Pancreas (tissue), 10 donors: ENCODE data around the gene CENPF. TPM values are rescaled to one million over a fixed set of nuclear protein-coding genes. Genes with fewer than 3 reads are reported as not detected.
"Not testable (repeated sequence)": the region's sequence is repeated elsewhere in the genome, so short reads cannot be mapped to it uniquely, and the experiment has no call there.

Source experiments
- ATAC-seq, 4 donors: fragments of 200-7000 bp; cut with Tn5 transposase; one replicate each; pipeline versions ENCODE4 v1.8.0 to v1.9.1; 2020; ENCODE audit warnings: mild to moderate bottlenecking in 4 of 4, moderate library complexity in 4 of 4
- DNase-seq, 6 donors: peaks; one replicate each; pipeline ENCODE4 v3.0.0-alpha.2; 2020
- FAIRE-seq: peaks from 2 replicates; lab custom pipeline; 2012; peaks lifted over from hg19 to GRCh38; lab: Jason Lieb, UNC
- H3K27ac ChIP-seq, 4 donors: fragments of 200-600 bp; sonication (generic); 1 replicate in 3 of 4; 2 replicates in 1 of 4; pipeline versions ENCODE4 v1.5.0 to v1.8.0; 2020
- H3K27me3 ChIP-seq, 4 donors: fragments of 200-600 bp; one replicate each; pipeline ENCODE4 v1.8.0; 2021
- H3K36me3 ChIP-seq, 3 donors: fragments of 200-600 bp; sonication (generic) in 1 of 3; one replicate each; pipeline versions ENCODE4 v1.5.0 to v1.8.0; 2020 to 2021
- H3K4me1 ChIP-seq, 3 donors: fragments of 200-600 bp; one replicate each; pipeline ENCODE4 v1.8.0; 2021
- H3K4me3 ChIP-seq, 4 donors: fragments of 200-600 bp; sonication (generic) in 2 of 4; one replicate each; pipeline versions ENCODE4 v1.5.0 to v1.8.0; 2020 to 2021
- H3K9me3 ChIP-seq, 4 donors: fragments of 200-600 bp; one replicate each; pipeline ENCODE4 v1.8.0; 2021
- CTCF ChIP-seq, 4 donors: fragments of 200-600 bp; sonication (generic) in 3 of 4; IDR thresholded peaks; one replicate each; pipeline versions ENCODE4 v1.5.0 to v1.8.0; 2021; ENCODE audit warnings: antibody characterized with exemption in 4 of 4
- WGBS, 2 donors: extraction: QIAGEN DNeasy Blood & Tissue Kit; methylation state at CpG; one replicate each; pipeline ENCODE4 v1.1.7; 2013; 5-methylcytosine and 5-hydroxymethylcytosine counted together
- intact Hi-C, 3 donors: fragments of 100-400 bp; cut with DNase I; formaldehyde crosslinking; loops; one replicate each; pipeline versions ENCODE4 v1.11.1 to v1.14.2; 2022
- polyA plus RNA-seq, 2 donors: library from polyadenylated mRNA; stranded (reverse); fragments of 200-250 nt; gene quantifications; one replicate each; pipeline ENCODE4 v1.2.3, GENCODE V29; 2013
- total RNA-seq, 6 donors: library from RNA; stranded (reverse); fragmentation: NEBNext Ultra II Directional in 4 of 6; extraction: Animal tissue kit (Norgen Biotek cat#: 25700) in 4 of 6; gene quantifications; one replicate each; pipeline versions ENCODE4 v1.2.1 to v1.2.4, GENCODE V29; 2021 to 2023
- donor health status: healthy with polysubstance abuse.
- donor health status: DM: no; HTN: no; CAD: no; lungs with moderate emphysema.
- donor health status: DM: no; HTN: no; CAD: no.
- donor health status: control.
- donor health status: control.
- donor health status: Bipolar disorder and iron deficiency.
- donor health status: DM: yes; HTN: yes; CAD: no.
- donor health status: DM: no; HTN: no; CAD: no.
- donor health status: DM: no; HTN: no; CAD: no.
- donor health status: DM: yes; HTN: yes; CAD: no.

CENPF gene
- total and polyA plus RNA-seq, 8 donors: 0.05 to 2.0 (median 0.30) TPM

DNA sequence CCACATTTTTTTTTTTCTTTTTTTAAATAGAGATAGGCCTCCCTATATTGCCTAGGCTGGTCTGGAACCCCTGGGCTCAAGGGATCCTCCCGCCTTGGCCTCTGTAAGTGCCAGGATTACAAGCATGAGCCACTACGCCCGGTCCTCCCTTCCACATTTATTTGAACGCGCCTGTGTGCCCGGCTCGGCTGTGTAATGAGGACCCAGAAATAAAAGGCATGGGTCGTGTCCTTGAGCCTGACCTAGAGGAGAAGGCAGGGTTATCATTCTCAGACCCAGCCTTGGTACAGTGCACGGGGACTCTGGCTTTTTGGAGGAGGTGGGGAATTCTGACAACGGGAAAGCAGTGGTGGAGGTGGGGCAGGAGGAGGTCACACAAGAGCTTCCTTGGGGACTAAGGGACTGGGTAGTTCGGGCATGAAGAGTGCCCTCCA, 841 bp downstream of the CENPF start:
- H3K27me3 ChIP-seq: no peaks in the 10 kb centered on the region
- no peak overlapping the region for H3K27ac ChIP-seq
- no peak for DNase-seq
- no peak for FAIRE-seq
- 0 to 1% methylated on average over 11 of the region's 11 CpGs for WGBS, 2 donors
- no peaks in the 10 kb centered on the region for H3K9me3 ChIP-seq
- peak overlapping the region in 2 of 4 donors; percentile 55 to 71 for H3K4me3 ChIP-seq
- intact Hi-C loops: no loop called here
- no peaks in the 10 kb centered on the region for H3K36me3 ChIP-seq
- no peak for TF ChIP-seq CTCF (IDR thresholded peaks at IDR 0.05)
- H3K4me1 ChIP-seq: no peaks in the 10 kb centered on the region
- ATAC-seq: no peak

DNA sequence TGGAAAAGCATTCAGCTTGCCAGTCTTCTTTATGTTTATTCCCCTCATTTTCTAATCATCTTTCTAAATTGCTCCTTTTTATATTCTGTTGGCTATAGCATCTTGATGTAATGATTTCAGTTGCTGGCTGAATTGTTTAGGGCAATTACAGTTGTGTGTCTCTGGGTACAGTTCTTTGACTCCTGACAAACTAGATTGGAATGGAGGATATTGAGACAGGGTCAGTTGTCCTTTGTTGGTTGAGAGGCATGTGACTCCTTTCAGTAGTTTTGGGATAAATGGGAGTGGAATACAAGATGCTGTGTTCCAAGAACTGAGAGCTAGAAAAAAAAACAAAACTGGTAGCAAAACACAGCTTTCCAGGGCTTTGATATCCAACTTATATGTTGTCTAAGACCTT, 1.5 kb downstream of the CENPF start:
- Histone ChIP-seq H3K27ac (no peak overlapping the region), H3K9me3 (no peaks in the 10 kb centered on the region), H3K4me3 (no peak overlapping the region), H3K27me3 (no peaks in the 10 kb centered on the region), H3K36me3 (no peaks in the 10 kb centered on the region), H3K4me1 (no peaks in the 10 kb centered on the region)
- no peak for DNase-seq
- no peak for TF ChIP-seq CTCF (IDR thresholded peaks at IDR 0.05)
- ATAC-seq: no peak
- FAIRE-seq: no peak
- intact Hi-C loops: no loop called here

DNA sequence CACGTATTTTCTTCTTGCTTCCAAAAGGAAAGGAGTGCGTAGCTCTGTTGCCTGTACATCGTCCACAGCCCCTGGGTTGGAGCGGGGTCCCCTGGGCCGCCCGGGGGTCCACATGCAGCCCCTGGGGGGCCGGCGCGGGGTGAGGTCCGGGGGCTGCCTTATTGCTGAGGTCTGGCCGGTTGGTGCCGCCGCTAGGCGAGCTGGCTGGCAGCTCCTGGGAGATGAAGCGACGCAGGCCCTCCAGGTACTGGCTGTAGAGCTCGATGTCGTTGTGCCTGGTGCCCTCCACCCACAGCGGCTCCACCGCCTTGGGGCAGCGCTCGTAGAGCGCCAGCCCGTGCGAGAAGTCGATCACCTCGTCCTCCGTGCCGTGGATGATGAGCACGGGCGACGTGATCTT, 2.5 kb downstream of the CENPF start:
- H3K9me3 ChIP-seq, H3K4me1 ChIP-seq, H3K36me3 ChIP-seq, intact Hi-C loops, ATAC-seq, FAIRE-seq, H3K27ac ChIP-seq, H3K27me3 ChIP-seq, H3K4me3 ChIP-seq: not testable (repeated sequence)
- 92 to 97% methylated on average over 32 of the region's 32 CpGs for whole genome bisulfite sequencing, 2 donors
- DNase-seq: peak in 1 of 6 donors; percentile 54

DNA sequence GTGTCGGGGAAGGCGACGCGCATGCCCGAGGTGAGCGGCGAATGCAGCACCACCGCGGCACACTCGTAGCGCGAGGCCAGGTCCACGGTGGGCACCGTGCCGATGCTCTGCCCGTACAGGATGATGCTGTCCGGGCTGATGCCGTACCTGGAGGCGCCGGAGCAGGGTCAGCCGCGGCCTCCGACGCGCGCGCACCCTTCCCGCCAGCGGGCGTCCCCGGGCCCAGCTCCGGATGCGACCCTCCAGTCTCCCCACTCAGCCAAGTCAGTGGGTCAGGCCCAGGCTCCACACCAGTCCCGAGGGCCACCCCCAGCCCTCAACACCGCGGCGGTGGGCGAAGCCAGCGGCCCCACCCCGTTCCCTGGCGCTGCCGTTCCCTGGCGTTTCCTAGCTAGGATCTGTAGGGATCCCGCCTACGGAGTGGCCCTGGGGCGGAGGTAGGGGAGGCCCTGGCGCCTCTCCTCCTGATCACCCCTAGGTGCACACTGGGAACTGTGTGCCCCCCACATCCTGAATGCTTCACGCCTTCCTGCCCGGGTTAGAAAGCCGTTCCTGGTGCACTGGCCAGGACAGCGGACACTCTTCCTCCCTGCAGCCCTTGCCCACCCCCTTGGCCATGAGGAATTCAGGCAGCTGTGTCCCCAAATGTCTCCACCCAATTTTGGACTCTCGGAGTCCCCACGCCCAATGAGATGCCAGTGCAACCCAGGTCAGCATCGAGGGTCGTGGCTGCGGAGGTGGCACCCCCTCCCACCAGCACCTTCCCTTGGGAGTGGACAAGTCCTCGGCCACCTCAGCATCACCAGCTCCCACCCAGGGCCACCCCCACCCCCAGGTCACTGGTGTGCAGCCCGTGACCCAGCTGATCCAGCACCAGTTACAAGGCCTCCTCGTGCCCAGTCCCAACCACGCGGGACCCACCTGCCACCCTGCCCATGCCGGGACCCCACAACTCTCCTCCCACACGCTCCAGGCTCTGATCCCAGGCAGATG, 3.2 kb downstream of the CENPF start:
- H3K4me3 ChIP-seq, H3K27ac ChIP-seq, H3K36me3 ChIP-seq, ATAC-seq, H3K9me3 ChIP-seq, H3K4me1 ChIP-seq, FAIRE-seq, intact Hi-C loops, H3K27me3 ChIP-seq: not testable (repeated sequence)
- 95 to 97% methylated on average over 45 to 63 of the region's 63 CpGs for WGBS, 2 donors
- DNase-seq: peak in 1 of 6 donors; percentile 67

DNA sequence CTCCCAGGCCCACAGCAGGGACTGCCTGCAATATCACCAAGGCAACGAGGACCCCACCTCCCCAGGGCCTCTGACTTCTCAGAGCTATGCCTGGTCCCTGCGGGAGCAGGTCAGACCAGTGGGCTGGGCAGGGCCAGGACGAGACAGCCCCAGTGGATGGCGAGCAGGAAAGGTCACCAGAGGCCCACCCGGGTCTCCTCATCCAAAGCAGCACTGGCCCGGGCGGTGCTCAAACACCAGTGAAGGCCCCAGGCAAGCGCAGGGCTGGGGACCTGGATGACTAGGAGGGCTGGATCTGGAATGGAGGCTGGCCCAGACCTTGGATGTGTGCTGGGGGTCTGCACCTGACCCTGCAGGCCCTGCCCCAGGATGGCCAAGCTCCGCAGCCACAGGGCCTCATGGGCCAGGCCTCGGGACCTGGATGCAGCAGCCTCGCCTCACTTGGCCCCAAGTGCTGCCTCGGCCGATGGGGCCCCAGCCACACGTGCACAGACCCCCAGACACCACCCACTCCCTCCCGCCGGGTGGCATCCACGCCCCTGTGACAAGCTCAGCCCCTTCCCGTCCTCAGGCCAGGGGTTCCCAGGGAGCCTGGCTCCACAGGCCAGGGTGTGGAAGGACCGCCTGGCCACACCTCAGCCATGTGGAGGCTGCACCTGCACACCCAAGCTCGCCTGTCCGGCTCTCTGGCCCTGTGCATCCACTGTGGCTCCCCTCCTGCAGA, 4.7 kb downstream of the CENPF start:
- WGBS, 2 donors: 93 to 96% methylated on average over 16 to 21 of the region's 21 CpGs
- H3K4me3 ChIP-seq, FAIRE-seq, H3K27me3 ChIP-seq, intact Hi-C loops, ATAC-seq, H3K27ac ChIP-seq, H3K36me3 ChIP-seq, H3K4me1 ChIP-seq, H3K9me3 ChIP-seq: not testable (repeated sequence)
- peak in 1 of 6 donors; percentile 69 for DNase-seq

DNA sequence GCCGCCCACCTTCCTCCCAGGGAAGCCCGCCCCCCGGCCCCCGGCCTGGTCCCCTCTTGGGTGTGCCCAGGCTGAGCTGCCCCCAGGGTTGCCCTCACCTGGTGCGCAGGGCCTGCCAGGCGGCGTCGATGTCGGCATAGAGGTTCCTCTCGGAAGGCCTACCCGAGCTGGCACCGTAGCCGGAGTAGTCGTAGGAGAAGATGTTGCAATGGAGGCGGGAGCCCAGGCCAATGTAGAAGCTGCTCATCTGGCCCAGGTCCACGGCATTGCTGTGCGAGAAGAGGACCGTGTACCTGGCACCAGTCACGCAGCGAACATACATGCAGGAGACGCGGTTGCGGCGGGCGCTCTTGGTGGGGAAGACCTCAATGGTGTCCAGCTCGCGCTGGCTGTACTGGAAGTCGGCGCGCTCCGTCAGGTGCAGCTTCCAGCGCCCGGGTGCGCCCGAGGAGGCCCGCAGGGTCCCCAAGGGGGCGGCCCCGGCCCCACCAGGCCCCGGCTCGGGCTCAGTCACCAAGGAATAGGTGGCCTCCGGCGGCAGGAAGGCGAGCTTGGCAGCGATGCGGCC, 5.3 kb downstream of the CENPF start:
- 95 to 97% methylated on average over 39 to 45 of the region's 45 CpGs for WGBS, 2 donors
- peak in 3 of 6 donors; percentile 22 to 70 (median 51) for DNase-seq
- H3K9me3 ChIP-seq, intact Hi-C loops, H3K4me3 ChIP-seq, H3K36me3 ChIP-seq, H3K4me1 ChIP-seq, H3K27me3 ChIP-seq, ATAC-seq, FAIRE-seq, H3K27ac ChIP-seq: not testable (repeated sequence)

GRCh38 chr1:214608817-214609216, 5.8 kb downstream of the CENPF start:
- intact Hi-C loops, H3K36me3 ChIP-seq, H3K27me3 ChIP-seq, H3K4me1 ChIP-seq, H3K9me3 ChIP-seq, H3K27ac ChIP-seq, H3K4me3 ChIP-seq, ATAC-seq, FAIRE-seq: not testable (repeated sequence)
- 98% methylated on average over 20 to 43 of the region's 43 CpGs for WGBS, 2 donors
- peak in 1 of 6 donors; percentile 48 for DNase-seq
